GM19463 (cell line): ENCODE data around the gene GCA.
A peak's percentile ranks its signal among the peaks of the same experiment; 100 is the strongest.

Source experiments
- ATAC-seq: cut with Tn5 transposase; IDR thresholded peaks from one replicate; pipeline ENCODE4 v1.9.1; 2021; ENCODE audit warnings: mild to moderate bottlenecking, moderate library complexity; ENCODE audit not compliant: unreplicated experiment

The GCA gene, protein sequence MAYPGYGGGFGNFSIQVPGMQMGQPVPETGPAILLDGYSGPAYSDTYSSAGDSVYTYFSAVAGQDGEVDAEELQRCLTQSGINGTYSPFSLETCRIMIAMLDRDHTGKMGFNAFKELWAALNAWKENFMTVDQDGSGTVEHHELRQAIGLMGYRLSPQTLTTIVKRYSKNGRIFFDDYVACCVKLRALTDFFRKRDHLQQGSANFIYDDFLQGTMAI

DNA sequence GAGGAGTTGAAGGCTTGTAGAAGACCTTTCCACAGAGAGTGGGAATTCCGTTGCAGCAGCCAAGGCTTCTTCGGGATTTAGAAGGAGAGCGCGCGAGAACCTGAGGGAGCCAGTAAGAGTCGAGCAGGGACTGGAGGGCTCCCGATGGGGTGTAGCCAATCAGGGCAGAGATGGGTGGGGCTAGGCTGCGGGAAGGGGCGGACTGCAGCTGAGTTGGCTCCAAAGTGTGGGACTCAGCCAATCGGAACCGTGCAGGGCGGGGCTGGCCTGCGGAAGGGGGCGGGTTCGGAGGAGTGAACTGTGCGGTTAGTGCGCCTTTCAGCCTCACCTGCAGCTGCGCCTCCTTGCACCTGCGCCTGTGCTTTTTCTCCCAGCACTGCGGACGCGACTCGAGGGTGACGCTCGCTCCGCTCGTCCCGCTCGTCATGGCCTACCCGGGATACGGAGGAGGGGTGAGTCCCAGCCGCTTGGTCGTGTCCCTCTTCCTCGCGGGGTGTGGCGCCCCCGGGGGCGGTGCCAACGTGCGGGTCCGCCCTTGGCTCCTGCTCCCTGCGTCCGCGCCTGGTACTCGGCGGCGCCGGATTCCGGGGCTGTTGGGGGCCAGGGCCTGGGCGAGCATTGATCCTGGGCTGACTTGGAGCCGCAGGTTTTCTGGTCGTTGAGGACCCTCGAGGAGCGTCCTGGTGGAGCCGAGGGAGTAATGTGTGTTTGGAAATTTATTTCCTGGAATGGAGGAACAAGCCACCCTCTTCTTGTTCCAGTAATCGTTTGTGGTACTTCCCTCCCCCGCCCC is at the start of gene GCA:
Gene GCA (plus strand): TSS at position 309 of the 793 bp plus-strand sequence. CDS start 117 bp downstream, at position 426.
- peak; percentile 96 for ATAC-seq

- no peak for ATAC-seq
These were observed 48.9 kb upstream of the GCA start for GRCh38 chr2:162295009-162295408.

GRCh38 chr2:162297925-162298552 is 45.9 kb upstream of the GCA start:
- ATAC-seq: no peak

DNA sequence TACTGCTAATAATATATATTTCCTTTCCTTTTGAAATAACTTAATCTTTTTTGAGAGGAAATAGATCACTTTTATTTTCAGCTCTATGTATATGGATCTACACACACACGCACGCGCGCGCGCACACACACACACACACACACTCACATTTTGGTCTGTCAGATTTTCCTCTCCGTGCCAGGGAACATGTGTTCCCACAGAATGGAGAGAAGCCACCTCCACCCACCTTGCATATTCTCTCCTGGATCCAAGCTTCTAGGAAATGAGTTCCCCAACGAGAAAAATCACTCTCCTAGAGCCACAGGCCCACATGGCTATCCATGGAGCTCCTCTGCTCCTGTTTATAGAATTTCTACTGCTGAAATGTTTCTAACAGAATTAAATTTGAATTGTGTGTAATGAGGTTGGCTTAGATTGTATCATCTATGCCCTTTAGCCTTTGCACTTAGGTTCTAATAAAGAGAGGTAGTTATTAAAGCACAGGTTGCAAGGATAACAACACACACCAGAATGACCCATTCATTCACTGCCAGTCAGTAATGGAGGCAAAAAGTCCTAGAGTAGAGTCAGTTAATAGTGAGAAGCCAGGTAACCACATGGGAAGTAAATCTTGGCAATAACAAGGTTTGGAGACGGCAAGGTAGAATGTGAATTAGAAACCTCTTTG is 45.1 kb upstream of the GCA start:
- ATAC-seq: no peak

DNA sequence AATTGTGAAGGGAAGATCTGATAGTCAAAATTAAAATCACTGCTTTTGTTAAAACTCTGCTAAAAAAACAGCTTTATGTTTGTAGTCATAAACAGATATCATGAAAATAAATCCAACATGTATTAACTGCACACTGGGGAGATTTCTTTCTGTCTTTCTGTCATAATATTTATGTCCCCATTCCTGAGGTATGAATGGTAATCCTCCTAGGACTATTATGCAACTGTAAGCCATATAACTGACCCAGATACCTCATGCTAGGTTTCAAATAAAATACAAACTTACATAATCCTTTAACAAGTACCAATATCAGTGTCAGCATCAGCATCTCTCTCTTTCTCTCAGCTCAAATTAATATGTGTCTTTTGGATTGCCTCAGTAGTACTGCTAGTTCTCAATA is 43.7 kb upstream of the GCA start:
- ATAC-seq: no peak

DNA sequence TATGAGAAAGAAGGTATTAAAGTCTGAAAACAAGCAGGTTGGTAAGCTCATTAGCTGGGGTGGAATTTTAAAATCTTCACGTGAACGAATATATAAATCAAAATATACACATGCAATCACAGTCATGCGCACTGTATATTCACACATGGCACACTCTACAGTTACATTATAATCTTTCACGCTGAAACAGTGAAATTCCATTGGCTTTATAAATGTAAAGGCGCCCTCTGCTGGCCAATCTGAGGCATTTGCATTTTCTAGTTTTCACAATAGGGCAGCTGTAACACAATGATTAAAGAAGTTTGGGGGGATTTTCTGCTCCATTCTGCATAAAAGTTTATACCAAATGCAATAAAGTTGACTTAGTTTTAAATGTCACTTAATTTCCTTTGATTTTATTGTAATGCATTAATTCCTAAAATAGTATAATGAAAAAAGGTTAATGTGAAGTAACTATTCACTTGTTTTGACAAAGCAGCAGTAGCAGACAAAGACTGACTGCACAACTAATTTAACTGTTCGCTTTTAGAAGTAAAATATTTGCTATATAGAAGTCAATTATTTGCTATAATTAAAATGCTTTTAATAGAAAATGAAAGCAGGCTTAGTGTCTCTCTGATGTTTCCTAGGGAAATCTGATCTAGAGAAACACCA is 42.7 kb upstream of the GCA start:
- ATAC-seq: peak; percentile 71

GRCh38 chr2:162301877-162302276 is 42.1 kb upstream of the GCA start:
- no peak for ATAC-seq

DNA sequence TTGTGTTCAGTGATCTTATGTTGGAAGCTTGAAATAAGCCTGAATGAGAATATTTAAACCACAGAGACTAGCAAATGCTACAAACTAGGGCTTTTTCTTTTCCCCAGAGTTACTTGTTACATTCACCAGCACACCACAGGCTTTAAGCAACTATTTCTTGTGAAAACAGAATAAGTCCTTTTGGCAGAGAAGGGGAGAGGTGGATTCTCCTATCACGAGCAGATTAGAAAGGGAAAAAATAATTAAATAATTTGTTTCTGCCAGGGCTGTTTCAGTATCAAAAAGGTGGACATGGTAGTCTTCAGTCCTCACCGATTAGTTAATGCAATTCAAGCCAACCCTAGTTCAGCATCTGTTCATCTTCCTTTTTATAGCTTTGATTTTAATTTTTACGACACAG is 38.0 kb upstream of the GCA start:
- ATAC-seq: no peak

GRCh38 chr2:162308747-162309503 is 35.0 kb upstream of the GCA start:
- ATAC-seq: peak; percentile 73

DNA sequence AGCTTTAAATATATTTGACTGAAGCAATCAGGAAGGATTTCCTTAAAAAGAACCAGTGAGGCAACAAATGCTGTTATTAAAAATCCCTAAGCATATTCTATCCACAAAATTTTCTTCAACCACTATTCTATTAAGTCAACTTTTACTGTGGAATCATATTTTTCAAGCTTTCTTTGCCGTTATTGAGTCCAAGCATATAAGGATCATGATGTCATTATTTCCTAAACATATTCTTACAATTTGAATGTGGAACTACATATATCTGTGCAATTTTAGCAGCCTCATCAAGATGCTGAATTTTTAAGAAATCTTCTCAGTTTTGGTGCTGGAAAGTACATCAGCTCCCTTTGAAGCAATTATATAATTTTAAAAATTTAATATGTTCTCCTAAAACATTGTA is 31.1 kb upstream of the GCA start:
- ATAC-seq: no peak

- no peak for ATAC-seq
These were observed 28.0 kb upstream of the GCA start for GRCh38 chr2:162315938-162316337.

GRCh38 chr2:162316590-162316989 is 27.3 kb upstream of the GCA start:
- ATAC-seq: no peak

DNA sequence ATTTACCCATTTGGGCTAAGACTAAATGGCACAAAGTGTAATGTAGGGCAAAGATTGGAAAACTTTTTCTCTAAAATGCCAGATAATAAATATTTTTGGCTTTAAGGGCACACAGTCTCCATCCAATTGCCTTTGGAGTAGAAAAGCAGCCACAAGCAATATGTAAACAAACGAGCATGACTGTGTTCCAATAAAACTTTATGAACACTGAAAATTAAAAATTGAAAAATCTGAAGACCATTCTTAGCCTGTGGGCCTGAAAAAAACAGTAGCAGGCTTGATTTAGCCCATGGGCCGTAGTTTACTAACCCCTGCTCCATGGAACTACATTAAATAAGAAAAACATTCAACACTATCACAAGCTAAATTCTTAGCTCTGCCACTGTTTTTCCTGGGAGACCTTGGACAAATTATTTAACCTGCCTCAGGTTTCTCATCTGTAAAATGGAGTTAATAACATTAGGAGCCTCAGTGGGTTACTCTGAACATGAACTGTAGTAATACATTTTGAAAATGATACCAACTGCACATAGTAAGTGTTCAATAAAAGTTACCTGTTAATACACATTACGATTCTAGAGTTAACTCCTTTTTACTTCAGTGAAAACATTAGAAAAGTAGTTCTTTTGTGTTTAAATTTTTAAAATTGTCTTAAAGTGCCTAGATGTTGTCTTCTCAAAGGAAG is 26.7 kb upstream of the GCA start:
- no peak for ATAC-seq

- ATAC-seq: peak; percentile 1
These were observed 26.0 kb upstream of the GCA start for GRCh38 chr2:162317861-162318327.

- ATAC-seq: peak; percentile 82
These were observed 25.4 kb upstream of the GCA start, which contains the start of gene IFIH1 for GRCh38 chr2:162318328-162319180. Gene IFIH1 (minus strand): TSS chr2:162318684. CDS start chr2:162318307, 377 bp downstream.

- no peak for ATAC-seq
These were observed 22.9 kb upstream of the GCA start for GRCh38 chr2:162320864-162321517.

GRCh38 chr2:162324953-162325352 is 19.0 kb upstream of the GCA start:
- ATAC-seq: no peak
